HG03342 (cell line): ENCODE measurements around the gene GARNL3.

Experiments used
- ATAC-seq: cut with Tn5 transposase; IDR thresholded peaks from one replicate; pipeline ENCODE4 v1.9.1; 2021; ENCODE audit warnings: mild to moderate bottlenecking, moderate library complexity; ENCODE audit not compliant: unreplicated experiment

GARNL3 gene

DNA sequence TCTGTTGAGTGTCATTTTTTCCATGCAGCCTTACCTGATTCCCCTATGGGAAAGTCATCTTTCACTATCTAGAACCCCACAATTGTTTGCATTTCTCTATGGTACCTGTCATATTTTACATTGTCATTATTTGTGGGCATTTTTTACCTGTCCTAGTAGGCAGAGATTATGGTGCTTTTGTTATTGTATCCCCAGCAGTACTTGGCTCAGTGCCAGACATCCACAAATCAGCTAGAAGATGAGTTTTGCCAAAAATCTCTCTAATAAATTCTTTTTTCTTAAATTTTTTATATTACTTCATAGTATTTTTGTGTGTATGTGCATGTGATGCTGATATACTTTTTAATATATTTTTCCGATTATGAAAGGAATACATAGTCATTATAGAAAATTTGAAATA lies 13.2 kb downstream of the GARNL3 start:
- ATAC-seq: no peak

DNA sequence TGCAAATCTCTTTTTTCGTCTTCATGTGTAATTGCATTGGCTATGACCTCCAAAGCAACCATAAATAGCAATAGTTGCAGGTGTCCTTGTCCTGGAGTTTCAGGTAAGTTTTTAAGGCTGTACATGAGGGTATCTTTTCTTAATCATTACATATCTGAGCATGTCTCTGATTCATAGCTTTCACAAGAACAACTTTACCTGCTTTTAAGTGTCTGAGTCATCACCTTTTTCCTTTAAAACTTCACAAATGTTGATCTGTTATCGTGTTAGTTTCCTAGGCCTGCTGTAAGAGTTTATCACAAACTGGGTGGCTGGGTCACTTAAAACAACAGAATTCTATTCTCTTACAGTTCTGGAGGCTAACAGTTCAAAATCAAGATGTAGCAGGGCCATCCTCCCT lies 13.8 kb downstream of the GARNL3 start:
- ATAC-seq: no peak

DNA sequence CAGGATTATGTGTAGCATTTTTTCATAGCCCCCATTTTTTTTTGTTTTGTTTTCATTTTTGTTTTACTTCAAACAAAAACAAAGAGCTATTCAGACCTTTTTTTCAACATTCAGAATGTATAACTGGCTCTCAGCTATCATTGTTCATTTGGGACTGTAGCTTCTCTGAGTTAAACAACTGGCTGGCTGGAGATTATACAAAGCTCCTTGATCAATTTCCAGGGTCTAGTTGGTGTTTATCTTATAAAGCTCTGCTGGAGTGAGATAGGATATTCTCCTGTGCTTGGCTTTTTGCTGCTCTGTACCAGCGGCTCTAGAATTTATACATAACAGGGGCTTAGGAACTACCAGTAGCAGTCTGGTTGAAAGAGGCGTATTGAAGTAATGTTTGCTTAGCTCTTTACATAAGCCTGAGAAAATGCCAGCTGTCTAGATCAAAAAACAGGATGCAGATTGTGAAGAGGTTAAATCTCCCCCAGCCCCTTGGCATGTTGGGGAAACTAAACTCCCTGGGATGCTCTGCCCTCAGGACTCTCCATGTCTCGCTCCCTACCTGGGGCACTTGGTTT lies 15.2 kb downstream of the GARNL3 start:
- ATAC-seq: no peak

DNA sequence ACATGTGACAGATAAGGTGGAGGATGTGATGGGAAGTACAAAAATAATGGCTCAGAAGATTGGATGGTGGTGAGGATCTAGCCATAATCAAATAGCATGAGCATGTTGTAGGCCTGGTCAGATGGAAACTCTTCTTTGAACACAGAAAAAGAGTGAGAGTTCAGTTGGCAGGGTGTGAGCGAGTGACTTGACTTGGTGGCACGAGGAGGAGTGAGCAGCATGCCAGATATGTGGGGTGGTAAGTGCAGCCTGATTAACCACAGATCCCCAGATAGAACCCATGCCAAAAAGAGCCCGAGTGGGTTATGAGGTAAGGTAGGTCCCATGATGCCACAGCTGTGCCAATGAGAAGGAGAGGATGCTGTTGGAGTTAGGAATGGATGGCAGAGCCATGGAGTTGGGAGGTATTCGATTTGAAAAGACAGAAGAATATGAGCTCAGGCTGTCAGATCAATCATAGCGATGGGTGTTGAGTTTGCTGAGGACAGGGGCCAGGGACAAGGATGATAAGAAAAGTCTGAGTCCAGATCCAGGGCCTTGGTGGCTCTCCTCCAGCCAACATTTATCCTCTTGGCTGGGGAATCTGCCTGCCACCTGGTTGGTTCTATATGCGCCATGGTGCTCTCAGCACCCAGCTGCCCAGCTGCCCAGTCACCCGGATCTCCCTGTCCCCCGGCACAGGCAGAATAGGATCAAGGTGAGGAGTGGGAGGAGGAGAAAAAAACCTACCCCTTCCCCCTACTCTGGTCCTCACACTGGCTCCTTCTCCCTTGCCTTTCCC lies 16.5 kb downstream of the GARNL3 start:
- ATAC-seq: no peak

DNA sequence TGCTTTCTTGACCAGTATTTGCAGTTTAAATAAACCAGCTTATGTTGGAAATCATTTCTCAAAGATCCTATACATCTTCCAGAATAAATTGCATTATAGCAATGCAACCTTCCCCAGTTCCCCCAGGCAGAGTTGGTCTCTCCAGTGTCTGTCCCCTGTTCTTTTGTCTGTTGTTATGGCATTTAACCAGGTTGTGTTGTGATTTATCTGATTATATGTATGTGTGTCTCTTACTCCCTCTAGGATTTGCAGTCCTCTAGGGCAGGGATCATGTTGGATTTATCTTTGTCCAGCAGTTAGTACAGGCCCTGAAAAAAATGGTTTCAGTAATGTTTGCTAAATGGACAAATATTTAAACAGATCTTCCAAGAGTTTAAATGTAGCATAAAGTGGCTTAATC lies 17.3 kb downstream of the GARNL3 start:
- ATAC-seq: no peak

DNA sequence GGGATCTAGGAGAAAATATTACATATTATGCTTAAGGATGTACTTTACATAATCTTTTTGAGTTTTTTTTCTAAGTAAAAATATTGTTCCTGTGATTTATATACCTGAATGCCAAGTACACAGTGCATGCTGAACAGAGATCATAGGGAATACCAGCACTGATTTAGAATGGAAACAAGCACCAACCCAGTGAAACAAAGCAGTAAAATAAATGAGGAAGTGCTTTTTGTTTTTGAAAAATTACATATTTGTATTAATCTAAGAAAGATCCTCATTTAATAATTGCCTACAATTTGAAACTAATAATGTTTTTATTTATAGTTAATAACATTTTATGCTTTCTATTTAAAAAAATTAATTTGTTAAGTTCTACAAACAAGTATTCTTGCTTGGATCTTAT lies 18.0 kb downstream of the GARNL3 start:
- no peak for ATAC-seq

DNA sequence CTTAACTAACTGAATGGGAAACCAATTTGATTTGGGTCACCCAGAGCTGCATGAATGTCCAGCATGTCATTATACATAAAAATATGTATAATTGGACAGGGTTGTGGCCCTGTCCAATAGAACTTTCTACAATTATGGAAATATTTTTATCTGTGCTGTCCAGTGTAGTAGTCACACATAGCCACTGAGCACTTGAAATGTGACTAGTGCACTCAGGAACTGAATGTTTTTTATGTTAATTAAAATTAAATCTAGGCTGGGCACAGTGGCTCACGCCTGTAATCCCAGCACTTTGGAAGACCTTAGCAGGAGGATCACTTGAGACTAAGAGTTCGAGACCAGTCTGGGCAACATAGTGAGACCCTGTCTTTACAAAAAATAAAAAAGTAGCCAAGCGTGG lies 18.6 kb downstream of the GARNL3 start:
- no peak for ATAC-seq

DNA sequence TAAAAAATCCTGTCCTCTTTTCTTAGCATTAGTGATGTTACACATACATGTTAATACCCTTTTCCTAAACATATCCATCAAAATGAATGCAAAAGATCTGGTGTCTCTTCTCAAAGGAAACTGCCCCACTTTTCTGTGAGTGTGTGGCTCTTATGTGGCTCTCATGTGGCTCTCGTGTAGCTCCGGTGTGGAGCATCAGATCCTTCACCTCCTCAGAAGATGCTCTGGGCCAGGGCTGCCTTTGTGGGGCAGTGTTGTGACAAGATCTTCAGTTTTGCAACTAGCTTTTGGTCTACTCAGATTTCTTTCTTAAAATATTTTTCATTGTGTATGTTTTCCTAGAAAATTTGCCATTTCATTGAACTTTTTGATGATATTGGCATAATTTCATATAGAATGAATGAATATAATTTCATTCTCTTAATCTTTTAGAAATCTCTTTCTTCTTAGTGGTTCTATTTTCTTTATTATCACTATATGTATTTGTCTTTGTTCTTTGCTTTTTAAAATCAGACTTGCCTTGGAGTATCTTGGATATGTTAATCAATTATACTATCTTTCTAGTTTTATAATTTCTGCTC lies 19.4 kb downstream of the GARNL3 start:
- no peak for ATAC-seq

DNA sequence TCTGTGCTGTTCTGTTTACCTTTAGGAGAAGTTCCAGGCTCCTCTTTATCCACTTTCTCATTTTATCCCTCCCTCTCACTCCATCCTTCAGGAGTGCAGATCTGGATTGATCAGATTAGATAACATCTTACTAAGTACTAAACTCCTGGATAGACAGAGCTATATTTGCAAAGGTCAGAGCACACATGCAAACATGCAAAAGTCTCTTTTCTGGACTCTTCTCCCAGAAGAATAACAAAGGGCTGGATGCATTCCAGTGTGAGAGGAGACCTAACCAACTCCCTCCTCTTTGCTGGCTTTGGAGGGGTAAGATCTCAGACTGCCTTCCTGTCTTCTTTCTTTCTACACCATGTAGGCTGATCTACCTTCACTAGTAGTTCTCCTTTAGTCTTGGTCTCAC lies 21.4 kb downstream of the GARNL3 start:
- no peak for ATAC-seq

DNA sequence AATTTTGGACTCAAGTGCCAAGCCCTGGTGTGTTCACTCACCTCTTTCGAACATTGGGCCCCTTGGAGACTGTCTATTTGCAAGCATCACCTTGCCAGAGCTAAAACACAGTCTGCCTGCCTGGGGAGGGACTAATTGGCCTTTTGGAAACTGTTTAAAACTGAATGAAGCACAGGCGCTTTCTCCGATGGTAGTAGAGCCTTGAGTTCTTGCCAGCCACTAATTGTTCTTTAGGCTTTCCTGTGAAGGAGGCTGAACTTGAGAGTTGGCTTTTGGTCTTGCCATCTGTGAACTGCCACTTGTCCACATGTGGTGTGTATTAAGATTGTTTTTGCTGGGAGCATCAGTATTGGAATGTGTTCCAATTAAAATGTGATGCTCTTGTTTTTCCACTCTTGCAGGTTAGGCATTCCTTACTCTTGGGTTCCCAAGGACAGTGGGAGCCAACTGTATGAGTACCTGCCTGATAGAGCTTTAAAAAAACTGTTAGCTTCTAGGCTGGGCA lies 26.0 kb downstream of the GARNL3 start:
- no peak for ATAC-seq

DNA sequence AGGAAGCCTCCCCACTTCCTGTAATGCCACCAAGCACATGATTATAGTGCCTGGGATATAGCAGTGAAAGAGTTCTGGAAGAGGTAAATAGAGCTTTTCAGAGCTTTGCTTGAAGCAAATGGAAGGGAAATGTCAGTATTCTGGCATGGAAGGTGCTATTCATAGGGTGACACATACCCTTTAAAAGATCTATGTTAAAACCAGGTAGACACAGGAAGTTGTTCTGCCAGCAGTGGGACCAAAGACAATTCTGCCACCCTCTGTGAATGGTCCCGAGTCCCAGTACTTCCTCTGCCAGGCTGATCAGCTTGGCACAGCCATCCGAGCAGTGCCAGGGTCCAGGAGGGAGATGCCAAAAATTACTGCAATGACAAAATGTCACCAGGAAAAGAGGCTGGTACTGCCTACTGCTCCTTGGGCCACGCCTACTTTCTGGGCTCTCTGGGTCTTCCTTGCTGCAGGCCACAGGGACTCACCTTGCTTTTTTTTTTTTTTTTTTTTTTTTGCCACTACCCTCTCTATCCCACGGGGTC lies 26.7 kb downstream of the GARNL3 start:
- ATAC-seq: no peak

DNA sequence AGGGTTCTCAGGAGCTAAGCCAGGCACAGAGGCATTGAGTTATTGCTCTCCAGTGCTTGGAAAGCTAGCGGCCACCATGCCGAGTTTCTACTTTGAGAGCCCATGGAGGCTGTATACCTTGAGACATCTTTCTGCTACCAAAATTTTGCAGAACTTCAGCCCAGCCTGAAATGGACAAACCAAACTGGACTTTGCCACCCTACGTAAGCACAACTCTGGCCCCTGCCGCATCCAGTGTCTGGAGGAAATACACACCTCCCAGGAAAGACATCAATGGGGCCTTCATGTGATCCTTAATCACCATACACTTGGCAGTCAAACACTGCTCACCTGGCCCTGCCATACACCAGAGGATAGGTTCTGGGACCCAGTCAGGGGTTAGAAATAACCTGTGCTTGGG lies 27.8 kb downstream of the GARNL3 start:
- ATAC-seq: no peak

DNA sequence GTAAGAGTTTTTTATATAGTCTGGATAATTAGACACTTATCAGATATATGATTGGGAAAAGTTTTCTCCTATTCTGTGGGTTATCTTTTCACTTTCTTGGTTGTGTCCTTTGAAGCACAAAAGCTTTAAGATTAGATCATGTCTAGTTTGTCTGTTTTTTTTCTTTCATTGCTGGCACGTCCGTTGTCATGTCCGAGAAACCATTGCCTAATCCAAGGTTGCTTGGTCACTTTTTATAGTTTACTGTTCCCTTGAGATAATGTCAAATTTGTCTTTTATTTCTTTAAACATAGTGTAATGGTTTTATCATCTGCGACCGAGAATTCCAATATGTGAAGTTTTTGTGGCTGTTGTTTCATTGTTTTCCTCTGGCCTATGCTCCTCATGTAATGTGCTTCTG lies 28.8 kb downstream of the GARNL3 start:
- no peak for ATAC-seq

DNA sequence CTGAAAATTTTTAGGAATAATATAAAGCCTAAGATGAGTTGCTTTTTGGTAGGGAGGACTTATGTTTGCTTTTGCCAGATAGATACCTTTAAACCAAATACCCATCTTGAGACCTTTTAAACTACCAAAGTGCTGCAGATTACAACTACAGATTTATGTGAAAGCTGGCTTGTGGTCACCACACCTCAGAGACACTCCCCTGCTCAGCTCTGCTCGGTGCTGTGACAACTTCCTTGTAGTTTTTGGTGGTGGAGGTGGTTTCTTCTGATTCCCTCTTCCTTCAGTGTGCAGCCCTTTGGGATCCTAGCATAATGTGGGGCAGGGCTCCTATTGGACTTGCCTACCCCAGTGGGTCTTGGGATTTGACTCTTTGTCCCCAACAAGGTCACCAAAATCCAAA lies 29.2 kb downstream of the GARNL3 start:
- ATAC-seq: no peak

DNA sequence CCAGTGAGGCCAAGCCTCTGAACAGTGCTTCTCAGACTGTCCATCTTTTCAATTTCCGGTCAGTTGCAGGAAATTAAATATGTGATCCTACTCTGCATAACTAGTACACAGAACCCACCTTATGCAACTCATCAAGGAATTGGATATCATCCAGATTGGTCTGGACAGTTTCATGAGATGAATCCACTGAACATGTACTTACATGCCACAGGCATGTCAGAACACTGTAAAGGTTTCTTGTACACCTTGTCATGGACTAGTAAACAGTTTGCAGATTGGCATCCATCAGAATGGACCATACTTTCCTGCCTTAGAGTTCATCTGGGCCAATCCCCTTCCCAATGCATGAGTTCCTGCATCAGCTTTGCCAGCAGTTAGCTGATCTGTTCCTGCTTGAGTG lies 30.4 kb downstream of the GARNL3 start:
- no peak for ATAC-seq

DNA sequence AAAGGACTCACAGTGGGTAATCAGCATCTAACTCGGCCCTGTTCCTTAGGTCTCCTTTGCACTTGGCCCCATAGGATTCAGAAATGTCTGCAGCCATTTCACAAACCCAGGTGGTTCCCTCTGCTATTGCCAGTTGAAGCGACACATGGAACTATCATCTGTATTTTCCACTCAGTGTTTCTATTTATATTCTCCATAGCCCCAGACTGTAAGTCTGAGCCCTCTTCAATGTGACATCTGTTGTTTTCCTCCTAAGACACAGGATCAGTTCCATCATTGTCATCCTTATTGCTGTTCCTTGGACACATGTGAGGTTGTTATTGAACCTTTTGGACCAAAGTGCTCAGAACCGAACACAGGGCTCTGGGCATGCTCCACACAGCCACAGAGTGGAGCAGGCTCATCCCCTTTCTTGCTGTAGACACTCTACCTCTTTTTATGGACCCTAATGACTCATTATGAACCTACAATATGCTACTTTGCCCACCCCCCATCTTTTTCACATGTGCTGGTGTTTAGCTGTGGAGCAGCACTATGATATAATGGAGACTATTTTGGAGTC lies 36.4 kb downstream of the GARNL3 start:
- no peak for ATAC-seq

DNA sequence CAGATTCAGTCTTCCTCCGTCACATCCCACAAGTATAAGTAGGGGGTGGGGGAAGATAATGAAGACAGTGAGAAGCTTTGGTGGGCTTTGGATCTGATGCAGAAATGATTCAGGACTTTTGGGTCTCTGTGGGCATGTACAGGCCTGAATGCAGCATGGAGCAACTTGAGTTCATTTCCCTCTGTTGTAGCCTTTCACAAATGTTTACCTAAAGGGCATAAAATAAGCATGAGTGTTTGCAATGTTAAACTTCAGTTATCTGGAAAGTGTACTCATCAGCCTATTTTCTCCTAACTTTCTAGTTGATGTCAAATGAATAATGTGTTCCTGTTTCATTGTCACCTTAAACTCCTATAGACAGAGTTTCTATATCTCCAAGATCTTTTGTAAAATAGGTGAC lies 39.3 kb downstream of the GARNL3 start:
- no peak for ATAC-seq

DNA sequence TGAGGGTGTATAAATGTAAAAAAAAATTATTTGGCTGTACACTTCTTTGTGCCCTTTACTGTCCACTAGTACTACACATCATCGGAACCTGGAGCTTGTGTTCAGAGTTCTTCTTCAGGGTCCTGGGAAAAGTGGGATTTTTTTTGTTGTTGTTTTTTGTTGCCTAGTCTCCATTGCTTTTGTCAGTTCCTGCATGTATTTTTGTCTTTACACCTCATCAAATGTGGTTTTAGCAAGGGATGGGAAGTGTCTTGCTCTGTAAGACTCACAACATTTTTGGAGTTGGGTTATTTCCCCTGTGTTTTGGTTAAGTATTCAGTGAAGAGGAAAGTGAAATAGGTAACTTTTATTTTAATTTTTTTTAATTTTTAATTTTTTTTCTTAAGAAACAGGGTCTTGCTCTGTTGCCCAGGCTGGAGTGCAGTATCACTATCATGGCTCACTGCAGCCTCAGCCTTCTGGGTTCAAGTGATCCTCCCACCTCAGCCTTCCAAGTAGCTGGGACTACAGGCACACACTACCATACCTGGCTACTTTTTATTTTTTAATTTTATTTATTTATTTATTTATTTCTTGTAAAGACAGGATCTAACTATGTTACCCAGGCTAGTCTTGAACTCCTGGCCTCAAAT lies 40.7 kb downstream of the GARNL3 start:
- ATAC-seq: no peak

DNA sequence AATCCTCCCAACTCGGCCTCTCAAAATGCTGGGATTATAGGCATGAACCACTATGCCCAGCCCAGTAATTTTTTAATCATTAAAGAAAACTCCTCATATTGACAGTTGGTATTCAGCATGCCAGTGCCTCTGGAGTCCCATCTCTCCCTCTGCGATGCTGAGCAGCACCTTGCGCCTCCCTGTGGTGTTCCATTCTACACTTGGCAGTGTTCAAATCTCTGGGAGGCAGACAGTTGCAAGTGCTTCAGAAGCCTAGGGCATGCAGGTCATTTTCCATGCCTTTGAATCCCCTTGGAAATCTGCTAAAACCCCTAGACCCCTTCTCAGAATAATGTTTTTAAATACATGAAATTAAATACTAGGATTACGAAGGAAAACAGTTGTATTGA lies 41.3 kb downstream of the GARNL3 start:
- ATAC-seq: no peak

DNA sequence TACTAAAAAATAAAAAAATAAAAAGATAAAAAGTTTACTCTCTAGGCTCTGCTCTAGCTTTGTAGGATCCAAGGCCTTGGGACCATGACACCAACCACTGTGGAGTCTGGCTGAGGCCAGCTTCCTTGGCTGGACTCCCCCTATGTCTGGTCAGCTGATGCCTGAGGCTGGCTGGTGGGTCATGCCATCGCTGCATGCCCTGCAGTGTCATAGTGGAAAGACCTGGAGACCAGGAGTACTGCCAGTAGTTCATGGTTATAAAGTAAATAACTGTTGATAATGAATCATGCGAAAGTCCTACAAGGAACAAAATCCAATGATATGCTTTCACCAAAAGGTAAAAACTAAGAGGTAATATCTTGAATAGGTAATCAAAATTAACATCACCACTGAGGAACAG lies 43.2 kb downstream of the GARNL3 start:
- ATAC-seq: no peak

DNA sequence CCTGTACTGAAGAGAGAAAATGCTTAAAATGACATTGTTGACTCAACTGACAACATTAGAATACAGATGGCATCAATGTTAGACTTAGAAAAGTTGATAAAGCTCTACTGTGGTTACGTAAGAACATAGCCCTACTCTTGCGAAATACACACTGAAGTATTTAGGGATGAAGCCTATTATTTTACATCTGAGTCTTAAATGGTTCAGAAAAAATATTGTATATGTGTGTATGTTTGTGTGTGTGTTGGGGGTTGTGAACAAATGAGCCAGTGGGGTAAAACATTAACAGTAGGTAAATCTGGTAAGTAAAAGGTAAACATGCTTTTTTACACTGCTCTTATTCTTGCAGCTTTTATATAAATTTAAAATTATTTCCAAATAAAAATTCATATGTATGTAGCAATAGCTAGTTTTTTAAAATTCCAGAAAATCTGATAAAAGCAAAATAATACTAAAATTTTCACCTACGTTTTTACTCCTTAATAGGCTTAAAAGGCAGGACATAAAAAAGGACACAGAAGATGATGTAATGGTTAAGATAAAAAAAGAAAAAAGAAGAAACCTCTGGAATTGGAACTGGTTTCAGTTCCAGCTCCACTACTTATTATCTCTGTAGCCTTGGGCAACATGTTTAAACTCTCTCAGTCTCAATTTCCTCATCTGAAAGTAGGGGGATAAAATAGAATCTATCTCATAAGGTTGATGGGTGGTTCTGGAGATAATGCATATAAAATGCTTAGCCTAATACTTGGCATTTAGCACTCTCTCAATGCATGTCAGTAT lies 44.3 kb downstream of the GARNL3 start:
- ATAC-seq: no peak
